OCI-LY3 (cell line): ENCODE results near the gene CTDSPL.

ENCODE experiments used
- H2AFZ ChIP-seq: fragments of 200-600, 300-600 bp; shearing (Covaris generic); 2 replicates; pipeline ENCODE4 v1.6.0; 2014; ENCODE audit warnings: antibody characterized with exemption, low read depth, low read length
- H3K27ac ChIP-seq: fragments of 200-600, 300-600 bp; sonication (generic); 2 replicates; pipeline ENCODE4 v1.5.1; 2014; ENCODE audit warnings: mild to moderate bottlenecking, low read length, moderate library complexity, mixed read lengths
- H3K27me3 ChIP-seq: fragments of 200-600, 300-600 bp; sonication (generic); 2 replicates; pipeline ENCODE4 v1.6.1; 2014; ENCODE audit warnings: low read depth, low read length, mixed read lengths
- H3K36me3 ChIP-seq: fragments of 200-600, 300-600 bp; sonication (generic); replicated peaks from 2 replicates; pipeline ENCODE3; 2014; ENCODE audit warnings: low read depth, low read length, mixed read lengths
- H3K4me1 ChIP-seq: fragments of 300-600, 200-600 bp; sonication (generic); 2 replicates; pipeline ENCODE4 v1.6.1; 2014; ENCODE audit warnings: low read length, mixed read lengths
- H3K4me2 ChIP-seq: fragments of 200-600, 300-600 bp; sonication (generic); 2 replicates; pipeline ENCODE4 v1.6.1; 2014; ENCODE audit warnings: low read length, mixed read lengths
- H3K4me3 ChIP-seq: fragments of 300-600, 200-600 bp; sonication (generic); 2 replicates; pipeline ENCODE4 v1.5.1; 2014; ENCODE audit warnings: antibody characterized with exemption, mild to moderate bottlenecking, low read length, moderate library complexity
- H3K79me2 ChIP-seq: fragments of 300-600, 200-600 bp; shearing (Covaris generic); 2 replicates; pipeline ENCODE4 v1.6.1; 2014; ENCODE audit warnings: mild to moderate bottlenecking, low read length, mixed read lengths
- H3K9ac ChIP-seq: fragments of 300-600, 200-600 bp; shearing (Covaris generic); 2 replicates; pipeline ENCODE4 v1.6.0; 2014; ENCODE audit warnings: mild to moderate bottlenecking, low read length, moderate library complexity
- H3K9me3 ChIP-seq: fragments of 200-600, 300-600 bp; shearing (Covaris generic); 2 replicates; pipeline ENCODE4 v1.6.1; 2014; ENCODE audit warnings: low read length, mixed read lengths; ENCODE audit not compliant: insufficient read depth
- H4K20me1 ChIP-seq: fragments of 200-600, 300-600 bp; sonication (generic); 2 replicates; pipeline ENCODE4 v1.6.1; 2016; ENCODE audit warnings: low read length, mixed read lengths; ENCODE audit not compliant: insufficient read depth
- EZH2phosphoT487 ChIP-seq: fragments of 200-600 bp; shearing (Covaris generic); IDR thresholded peaks from 2 replicates; pipeline ENCODE4 v1.6.1; 2018; ENCODE audit warnings: antibody characterized with exemption, mixed run types, low read depth
- TF ChIP-seq, protein P1 (sequence below): fragments of 200-600, 300-600 bp; sonication (generic); IDR thresholded peaks from 2 replicates; pipeline ENCODE4 v1.5.1; 2014; ENCODE audit warnings: antibody characterized with exemption, low read length, low read depth

CTDSPL gene

GRCh38 chr3:37826933-37827332 is 34.7 kb upstream of the CTDSPL start:
- H3K4me1 ChIP-seq = no peaks in the 10 kb centered on the region
- H3K27me3 ChIP-seq = peaks cover 59% of the 10 kb centered on the region
- no peak overlapping the region for H3K27ac ChIP-seq
- H3K9me3 ChIP-seq = no peaks in the 10 kb centered on the region
- H3K4me2 ChIP-seq = no peak overlapping the region
- no peaks in the 10 kb centered on the region for H3K36me3 ChIP-seq
- H4K20me1 ChIP-seq = no peaks in the 10 kb centered on the region
- no peak overlapping the region for H3K4me3 ChIP-seq
- TF ChIP-seq EZH2phosphoT487 = no peak
- TF ChIP-seq, protein P1, sequence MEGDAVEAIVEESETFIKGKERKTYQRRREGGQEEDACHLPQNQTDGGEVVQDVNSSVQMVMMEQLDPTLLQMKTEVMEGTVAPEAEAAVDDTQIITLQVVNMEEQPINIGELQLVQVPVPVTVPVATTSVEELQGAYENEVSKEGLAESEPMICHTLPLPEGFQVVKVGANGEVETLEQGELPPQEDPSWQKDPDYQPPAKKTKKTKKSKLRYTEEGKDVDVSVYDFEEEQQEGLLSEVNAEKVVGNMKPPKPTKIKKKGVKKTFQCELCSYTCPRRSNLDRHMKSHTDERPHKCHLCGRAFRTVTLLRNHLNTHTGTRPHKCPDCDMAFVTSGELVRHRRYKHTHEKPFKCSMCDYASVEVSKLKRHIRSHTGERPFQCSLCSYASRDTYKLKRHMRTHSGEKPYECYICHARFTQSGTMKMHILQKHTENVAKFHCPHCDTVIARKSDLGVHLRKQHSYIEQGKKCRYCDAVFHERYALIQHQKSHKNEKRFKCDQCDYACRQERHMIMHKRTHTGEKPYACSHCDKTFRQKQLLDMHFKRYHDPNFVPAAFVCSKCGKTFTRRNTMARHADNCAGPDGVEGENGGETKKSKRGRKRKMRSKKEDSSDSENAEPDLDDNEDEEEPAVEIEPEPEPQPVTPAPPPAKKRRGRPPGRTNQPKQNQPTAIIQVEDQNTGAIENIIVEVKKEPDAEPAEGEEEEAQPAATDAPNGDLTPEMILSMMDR = no peak
- H3K9ac ChIP-seq = no peak overlapping the region
- no peak overlapping the region for H2AFZ ChIP-seq
- H3K79me2 ChIP-seq = no peaks in the 10 kb centered on the region

GRCh38 chr3:37832480-37832879 is 29.2 kb upstream of the CTDSPL start:
- H3K27ac ChIP-seq = no peak overlapping the region
- H3K79me2 ChIP-seq = no peaks in the 10 kb centered on the region
- no peak overlapping the region for H2AFZ ChIP-seq
- H3K9me3 ChIP-seq = no peaks in the 10 kb centered on the region
- no peak overlapping the region for H3K4me2 ChIP-seq
- no peaks in the 10 kb centered on the region for H3K4me1 ChIP-seq
- no peaks in the 10 kb centered on the region for H4K20me1 ChIP-seq
- H3K4me3 ChIP-seq = no peak overlapping the region
- no peak overlapping the region for H3K9ac ChIP-seq
- H3K27me3 ChIP-seq = peaks cover 19% of the 10 kb centered on the region
- TF ChIP-seq EZH2phosphoT487 = no peak
- TF ChIP-seq, protein P1 = no peak
- H3K36me3 ChIP-seq = no peaks in the 10 kb centered on the region

- Histone ChIP-seq H3K79me2 (no peaks in the 10 kb centered on the region), H3K9me3 (no peaks in the 10 kb centered on the region), H2AFZ (no peak overlapping the region), H3K4me3 (no peak overlapping the region), H4K20me1 (no peaks in the 10 kb centered on the region), H3K4me2 (no peak overlapping the region), H3K27me3 (peaks cover 8% of the 10 kb centered on the region), H3K27ac (no peak overlapping the region), H3K4me1 (no peaks in the 10 kb centered on the region), H3K36me3 (no peaks in the 10 kb centered on the region), H3K9ac (no peak overlapping the region)
- TF ChIP-seq EZH2phosphoT487 = no peak
- TF ChIP-seq, protein P1 = peak; percentile 22; the same call in 1 of the 2 replicates
These were observed 28.1 kb upstream of the CTDSPL start for GRCh38 chr3:37833302-37834186.

GRCh38 chr3:37836589-37836988 is 25.1 kb upstream of the CTDSPL start:
- H3K9me3 ChIP-seq = no peaks in the 10 kb centered on the region
- H2AFZ ChIP-seq = no peak overlapping the region
- no peaks in the 10 kb centered on the region for H3K4me1 ChIP-seq
- TF ChIP-seq, protein P1 = no peak
- TF ChIP-seq EZH2phosphoT487 = no peak
- no peak overlapping the region for H3K9ac ChIP-seq
- H3K27me3 ChIP-seq = peaks cover 3% of the 10 kb centered on the region; the same call in 1 of the 2 replicates
- H3K4me3 ChIP-seq = no peak overlapping the region
- no peaks in the 10 kb centered on the region for H3K79me2 ChIP-seq
- H3K36me3 ChIP-seq = no peaks in the 10 kb centered on the region
- H3K4me2 ChIP-seq = no peak overlapping the region
- no peak overlapping the region for H3K27ac ChIP-seq
- no peaks in the 10 kb centered on the region for H4K20me1 ChIP-seq
